GM06990 (cell line): ENCODE measurements around the gene RAB23.
A peak's percentile ranks its signal among the peaks of the same experiment; 100 is the strongest.

Experiments
- DNase-seq: peaks from one replicate; pipeline ENCODE4 v3.0.0-alpha.2; 2011; ENCODE audit not compliant: insufficient read length; ENCODE audit errors: extremely low read depth
- H3K27me3 ChIP-seq: replicated peaks from 2 replicates; pipeline ENCODE4 v1.6.0; 2011; ENCODE audit warnings: low read length; ENCODE audit not compliant: control insufficient read depth, insufficient read depth
- H3K36me3 ChIP-seq: 2 replicates; pipeline ENCODE4 v1.5.1; 2011; ENCODE audit warnings: low read length; ENCODE audit not compliant: control insufficient read depth, insufficient read depth
- H3K4me3 ChIP-seq: replicated peaks from 2 replicates; pipeline ENCODE4 v1.5.1; 2011; ENCODE audit warnings: low read depth, mild to moderate bottlenecking, control low read depth, low read length
- TF ChIP-seq, protein P1 (sequence below): IDR thresholded peaks from 2 replicates; pipeline ENCODE4 v1.5.1; 2011; ENCODE audit warnings: low read length, control low read depth, mild to moderate bottlenecking, inconsistent platforms; ENCODE audit not compliant: insufficient read depth, poor library complexity, severe bottlenecking

The RAB23 gene

DNA sequence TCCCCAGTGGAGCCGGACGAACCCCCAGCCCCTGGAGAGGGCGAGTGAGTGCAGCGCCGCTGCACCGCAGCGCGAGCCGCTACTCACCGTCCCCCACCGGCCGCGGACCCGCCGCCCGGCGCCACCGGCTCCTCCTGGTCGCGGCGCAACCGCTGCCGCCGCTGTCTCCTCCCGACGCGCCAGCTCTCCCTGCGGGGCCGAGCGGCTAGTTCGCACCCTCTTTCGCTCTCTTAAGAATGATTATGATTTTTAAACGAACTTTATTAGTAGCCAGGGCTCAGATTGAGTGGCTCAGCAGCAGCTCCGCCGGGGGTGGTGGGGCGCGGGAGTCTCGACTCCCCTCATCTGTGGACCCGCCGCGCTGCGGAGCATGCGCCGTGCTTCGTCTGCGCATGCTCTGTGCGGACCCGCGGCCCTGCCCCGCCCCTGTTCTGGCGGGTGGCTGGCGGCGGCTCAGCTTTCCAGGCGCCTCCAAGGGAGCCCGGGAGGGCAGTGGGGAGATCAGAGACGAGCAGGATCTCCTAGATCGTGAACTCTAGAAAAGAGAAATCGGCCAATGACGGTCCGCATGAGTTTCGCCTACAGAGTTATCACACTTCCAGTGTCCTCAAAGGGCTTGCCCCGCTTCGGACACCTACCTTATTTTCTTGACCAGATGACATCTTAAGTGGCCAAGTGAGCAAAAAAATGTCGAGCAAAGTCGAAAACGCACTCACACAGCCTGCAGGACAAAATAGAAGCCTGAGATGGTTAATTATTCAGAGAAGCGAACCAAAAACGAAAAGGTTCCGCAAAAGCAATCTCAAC lies at the start of gene RAB23:
RAB23 (minus strand) TSS at position 372 of the 807 bp plus-strand sequence. CDS start 11,927 bp downstream, outside the sequence.
- TF ChIP-seq, protein P1, sequence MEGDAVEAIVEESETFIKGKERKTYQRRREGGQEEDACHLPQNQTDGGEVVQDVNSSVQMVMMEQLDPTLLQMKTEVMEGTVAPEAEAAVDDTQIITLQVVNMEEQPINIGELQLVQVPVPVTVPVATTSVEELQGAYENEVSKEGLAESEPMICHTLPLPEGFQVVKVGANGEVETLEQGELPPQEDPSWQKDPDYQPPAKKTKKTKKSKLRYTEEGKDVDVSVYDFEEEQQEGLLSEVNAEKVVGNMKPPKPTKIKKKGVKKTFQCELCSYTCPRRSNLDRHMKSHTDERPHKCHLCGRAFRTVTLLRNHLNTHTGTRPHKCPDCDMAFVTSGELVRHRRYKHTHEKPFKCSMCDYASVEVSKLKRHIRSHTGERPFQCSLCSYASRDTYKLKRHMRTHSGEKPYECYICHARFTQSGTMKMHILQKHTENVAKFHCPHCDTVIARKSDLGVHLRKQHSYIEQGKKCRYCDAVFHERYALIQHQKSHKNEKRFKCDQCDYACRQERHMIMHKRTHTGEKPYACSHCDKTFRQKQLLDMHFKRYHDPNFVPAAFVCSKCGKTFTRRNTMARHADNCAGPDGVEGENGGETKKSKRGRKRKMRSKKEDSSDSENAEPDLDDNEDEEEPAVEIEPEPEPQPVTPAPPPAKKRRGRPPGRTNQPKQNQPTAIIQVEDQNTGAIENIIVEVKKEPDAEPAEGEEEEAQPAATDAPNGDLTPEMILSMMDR = no peak
- DNase-seq = peak; percentile 90
- peak within 1 kb of the TSS; percentile 97 for H3K4me3 ChIP-seq

DNA sequence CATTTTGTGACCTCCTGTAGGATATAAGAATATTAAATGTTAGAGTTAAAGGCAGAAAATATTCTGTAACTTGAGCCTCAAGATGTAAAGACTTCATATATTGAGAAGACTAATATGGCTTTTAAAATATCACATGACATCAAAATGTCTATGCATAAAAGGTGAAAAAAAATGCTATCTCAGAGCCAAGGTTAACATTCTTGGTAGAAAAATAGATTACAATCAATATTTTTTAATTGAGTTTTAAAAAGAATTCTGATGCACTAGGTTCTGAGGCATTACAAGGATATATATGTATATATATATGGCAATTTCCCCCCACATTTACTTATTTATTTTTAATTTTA lies 46.2 kb upstream of the RAB23 start:
- no peaks in the 10 kb centered on the region for H3K36me3 ChIP-seq
- H3K27me3 ChIP-seq = no peaks in the 10 kb centered on the region
- no peak for DNase-seq
- TF ChIP-seq, protein P1 = no peak
- H3K4me3 ChIP-seq = no peak overlapping the region

More for the DNA sequence above, at the start of gene RAB23:
- Histone ChIP-seq H3K27me3 (no peaks in the 10 kb centered on the region), H3K36me3 (no peaks in the 10 kb centered on the region)

DNA sequence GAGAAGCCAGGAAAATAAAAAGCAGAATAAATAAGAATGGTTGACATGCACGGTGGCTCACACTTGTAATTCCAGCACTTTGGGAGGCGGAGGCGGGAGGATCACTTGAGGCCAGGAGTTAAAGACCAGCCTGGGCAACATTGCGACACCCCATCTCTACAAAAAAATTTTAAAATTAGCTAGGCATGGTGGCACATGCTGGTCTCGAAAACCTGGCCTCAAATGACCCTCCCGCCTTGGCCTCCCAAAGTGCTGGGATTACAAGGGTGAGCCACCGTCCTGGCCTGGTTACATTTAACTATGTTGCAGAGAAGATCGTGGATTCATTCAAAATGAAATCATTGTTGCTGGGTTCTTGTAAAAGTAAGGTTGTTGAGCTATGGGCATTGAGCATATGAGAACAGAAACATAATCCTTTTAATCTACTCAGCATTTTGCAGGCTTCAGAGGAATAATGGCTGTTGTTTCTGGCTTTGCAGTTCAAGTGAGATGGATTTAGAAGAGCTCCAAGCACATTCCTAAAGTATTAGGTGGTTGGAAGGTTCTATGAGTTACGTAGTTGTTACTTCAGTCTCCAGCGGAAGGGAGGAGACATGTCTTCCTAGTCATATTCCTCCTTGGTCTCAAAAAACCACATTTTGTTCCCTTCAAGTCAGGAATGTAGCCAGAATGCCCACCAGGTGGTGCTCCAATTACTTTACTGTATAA lies 45.6 kb upstream of the RAB23 start:
- DNase-seq = peak; percentile 7
- Histone ChIP-seq H3K4me3 (no peak overlapping the region), H3K36me3 (no peaks in the 10 kb centered on the region), H3K27me3 (no peaks in the 10 kb centered on the region)
- TF ChIP-seq, protein P1 = peak; percentile 53

DNA sequence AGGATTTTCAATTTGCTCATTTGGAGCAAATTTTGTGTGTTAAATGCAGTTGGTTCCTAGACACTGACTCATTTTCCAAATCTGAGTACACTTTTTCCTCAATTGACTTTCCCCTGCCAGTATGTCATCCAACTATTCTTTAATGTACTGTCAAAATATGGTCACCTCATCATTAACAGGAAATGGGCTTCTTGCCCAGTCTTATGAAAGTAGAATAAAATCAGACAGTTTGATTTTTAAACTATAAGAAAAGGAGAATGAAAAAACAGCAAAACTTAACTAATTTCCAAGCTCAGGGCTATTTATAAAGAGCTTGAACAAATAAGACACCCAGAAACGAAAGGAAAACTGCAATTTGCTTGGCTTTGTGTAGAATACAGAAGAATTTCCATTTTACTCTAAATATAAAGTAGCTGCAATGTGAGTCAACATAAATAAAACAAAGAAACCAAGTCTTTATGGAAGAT lies 43.7 kb upstream of the RAB23 start:
- no peak for DNase-seq
- H3K4me3 ChIP-seq = no peak overlapping the region
- no peaks in the 10 kb centered on the region for H3K36me3 ChIP-seq
- TF ChIP-seq, protein P1 = no peak
- H3K27me3 ChIP-seq = no peaks in the 10 kb centered on the region

DNA sequence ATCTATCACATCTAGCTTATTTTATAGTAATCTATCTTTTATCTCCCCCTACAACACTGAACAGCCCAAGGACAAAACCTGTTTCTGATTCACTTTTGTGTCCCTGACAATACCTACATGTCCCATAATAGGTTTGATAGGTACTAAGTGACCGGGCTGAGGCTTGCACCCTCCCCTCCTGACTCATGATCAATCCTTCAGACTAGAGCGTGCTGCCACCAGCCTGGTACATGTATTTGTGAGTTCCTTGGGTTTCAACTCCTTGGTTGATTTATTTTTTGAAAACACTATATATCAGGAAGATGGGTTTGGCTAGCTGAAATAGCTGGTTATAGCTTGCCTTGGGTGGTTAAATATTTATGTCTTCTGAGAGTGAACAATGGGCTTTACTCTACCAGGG lies 41.6 kb upstream of the RAB23 start:
- DNase-seq = no peak
- no peak overlapping the region for H3K4me3 ChIP-seq
- no peaks in the 10 kb centered on the region for H3K27me3 ChIP-seq
- TF ChIP-seq, protein P1 = no peak
- H3K36me3 ChIP-seq = no peaks in the 10 kb centered on the region
